ENCODE results near the gene TCF3. TPM values are rescaled to one million over a fixed set of nuclear protein-coding genes. Genes with fewer than 3 reads are reported as not detected.

TCF3 gene
- polyA plus RNA-seq, 3 donors: 2.4 to 36.2 (median 3.3) TPM

DNA sequence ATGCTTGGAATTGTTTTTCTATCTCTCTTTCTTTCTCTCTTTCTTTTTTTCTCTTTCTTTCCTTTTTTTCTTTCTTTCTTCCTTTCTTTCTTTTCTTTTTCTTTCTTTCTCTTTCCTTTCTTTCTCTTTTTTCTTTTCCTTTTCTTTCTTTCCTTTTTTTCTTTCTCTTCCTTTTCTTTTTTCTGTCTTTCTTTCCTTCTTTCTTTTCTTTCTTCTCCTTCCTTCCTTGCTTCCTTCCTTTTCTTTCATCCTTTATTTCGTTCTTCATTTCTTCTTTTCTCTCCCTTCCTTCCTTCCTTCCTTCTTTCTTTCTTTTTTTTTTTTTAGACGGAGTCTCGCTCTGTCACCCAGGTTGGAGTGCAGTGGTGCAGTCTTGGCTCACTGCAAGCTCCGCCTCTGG, 82.4 kb downstream of the TCF3 start:
- Mint-ChIP-seq H3K27ac (peak overlapping the region in 1 of 7 donors; percentile 18), H3K4me1 (peaks cover 3% of the 10 kb centered on the region), H3K36me3 (peaks cover 0 to 4% of the 10 kb centered on the region in 2 donors), H3K27me3 (ENCODE audit: low read depth in 3 of 3) (peaks cover 15 to 55% (median 31%) of the 10 kb centered on the region in 3 donors), H3K4me3 (peak overlapping the region; percentile 39 to 67), H3K9me3 (peaks cover 0 to 3% (median 1%) of the 10 kb centered on the region in 7 donors)
- Histone ChIP-seq H3K9ac (ENCODE audit: insufficient read depth, low read length, poor library complexity, severe bottlenecking) (no peak overlapping the region), H3K4me2 (replicated peaks; ENCODE audit: extremely low read depth, low read length, poor library complexity, severe bottlenecking) (no peak overlapping the region), H3K27me3 (ENCODE audit: control insufficient read depth in 2 of 2, insufficient read depth in 2 of 2, low read length in 2 of 2) (peaks cover 3 to 27% of the 10 kb centered on the region in 2 donors), H3K79me2 (ENCODE audit: insufficient read depth, low read length) (no peaks in the 10 kb centered on the region), H3K4me1 (ENCODE audit: control insufficient read depth in 1 of 2, insufficient read depth in 2 of 2, low read length in 2 of 2) (peaks cover 7 to 15% of the 10 kb centered on the region in 2 donors), H3K9me3 (replicated peaks in 1 of 2; ENCODE audit: control insufficient read depth in 1 of 2, insufficient read depth in 1 of 2, low read length in 2 of 2) (no peaks in the 10 kb centered on the region), H3K4me3 (replicated peaks in 1 of 3; ENCODE audit: low read depth in 2 of 3, low read length in 3 of 3) (no peak overlapping the region), H3K27ac (ENCODE audit: low read depth in 1 of 2, low read length in 2 of 2) (no peak overlapping the region), H2AFZ (ENCODE audit: insufficient read depth, low read depth, low read length, poor library complexity, severe bottlenecking) (no peak overlapping the region), H3K36me3 (replicated peaks in 1 of 2; ENCODE audit: control insufficient read depth in 1 of 2, insufficient read depth in 2 of 2, low read length in 2 of 2) (no peaks in the 10 kb centered on the region), H4K20me1 (ENCODE audit: insufficient read depth, low read length) (no peaks in the 10 kb centered on the region)
- DNase-seq: no peak
- 50% methylated on average over 2 of the region's 4 CpGs for WGBS (ENCODE audit: insufficient coverage)
- intact Hi-C loops (cut with micrococcal nuclease): loop anchor here in 1 of 2 donors (5.0 kb wide), 2 partner anchors 78 to 242 kb away; partner anchors contain the start of genes ATP8B3, PCSK4 and REEP6
- peak; percentile 17 for TF ChIP-seq CTCF (IDR thresholded peaks at IDR 0.05)

DNA sequence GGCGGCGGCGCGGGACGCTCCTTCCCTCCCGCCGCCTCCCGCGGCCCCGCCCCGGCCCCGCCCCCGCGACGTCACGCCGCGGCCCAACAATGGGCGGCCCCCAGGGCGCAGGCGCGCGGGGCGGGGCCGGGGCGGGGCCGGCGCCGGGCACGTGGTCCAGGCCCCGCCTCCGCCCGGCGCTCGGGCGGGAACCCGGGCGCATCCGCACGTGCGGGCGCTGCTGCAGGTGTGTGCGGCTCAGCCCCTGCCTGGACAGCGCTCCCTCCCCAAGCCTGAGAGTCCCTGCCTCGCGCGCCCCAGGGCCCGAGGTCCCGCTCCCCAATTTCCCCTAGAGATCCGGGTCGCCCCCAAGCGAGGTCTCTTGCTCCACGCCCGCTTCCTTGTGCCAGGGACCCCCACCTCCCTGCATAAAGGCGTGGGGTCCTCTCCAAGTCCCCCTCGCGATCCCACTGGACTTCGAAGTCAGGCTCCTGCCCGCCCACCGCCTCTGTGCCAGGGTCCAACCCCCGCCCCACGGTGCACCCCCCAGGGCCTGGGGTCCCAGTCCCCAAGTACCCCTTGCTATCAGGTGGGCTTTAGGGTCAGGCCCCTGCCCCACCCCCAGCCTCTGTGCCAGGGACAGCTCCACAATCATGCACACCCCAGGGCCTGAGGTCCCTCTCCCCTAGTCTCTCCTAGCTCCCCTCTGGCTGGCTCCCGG, 83.9 kb downstream of the TCF3 start, which contains the start of gene MEX3D:
Gene MEX3D (minus strand): TSS at position 6 of the 700 bp plus-strand sequence. CDS start 267 bp downstream, outside the sequence.
- peaks cover 0 to 4% of the 10 kb centered on the region in 2 donors for H3K36me3 Mint-ChIP-seq
- peak within 1 kb of the TSS; percentile 64 to 82 for H3K4me3 Mint-ChIP-seq
- Histone ChIP-seq H3K9me3 (replicated peaks in 1 of 2; ENCODE audit: control insufficient read depth in 1 of 2, insufficient read depth in 1 of 2, low read length in 2 of 2) (no peaks in the 10 kb centered on the region), H3K4me2 (replicated peaks; ENCODE audit: extremely low read depth, low read length, poor library complexity, severe bottlenecking) (peak within 1 kb of the TSS; percentile 76), H3K4me1 (ENCODE audit: control insufficient read depth in 1 of 2, insufficient read depth in 2 of 2, low read length in 2 of 2) (peaks cover 7 to 15% of the 10 kb centered on the region in 2 donors), H3K4me3 (replicated peaks in 1 of 3; ENCODE audit: low read depth in 2 of 3, low read length in 3 of 3) (peak within 1 kb of the TSS in 2 of 3 experiments; percentile 7 to 70), H3K36me3 (replicated peaks in 1 of 2; ENCODE audit: control insufficient read depth in 1 of 2, insufficient read depth in 2 of 2, low read length in 2 of 2) (no peaks in the 10 kb centered on the region), H2AFZ (ENCODE audit: insufficient read depth, low read depth, low read length, poor library complexity, severe bottlenecking) (peak within 1 kb of the TSS; percentile 61), H3K9ac (ENCODE audit: insufficient read depth, low read length, poor library complexity, severe bottlenecking) (no peak within 1 kb of the TSS), H3K79me2 (ENCODE audit: insufficient read depth, low read length) (no peaks in the 10 kb centered on the region), H4K20me1 (ENCODE audit: insufficient read depth, low read length) (no peaks in the 10 kb centered on the region), H3K27me3 (ENCODE audit: control insufficient read depth in 2 of 2, insufficient read depth in 2 of 2, low read length in 2 of 2) (peaks cover 3 to 27% of the 10 kb centered on the region in 2 donors), H3K27ac (ENCODE audit: low read depth in 1 of 2, low read length in 2 of 2) (no peak within 1 kb of the TSS)
- DNase-seq: peak; percentile 45 to 79 (median 70)
- TF ChIP-seq CTCF (IDR thresholded peaks at IDR 0.05): no peak
- 8% methylated on average over 58 of the region's 63 CpGs for WGBS (ENCODE audit: insufficient coverage)
- H3K9me3 Mint-ChIP-seq: peaks cover 0 to 8% (median 3%) of the 10 kb centered on the region in 7 donors
- H3K4me1 Mint-ChIP-seq: peaks cover 3% of the 10 kb centered on the region
- peak within 1 kb of the TSS in 1 of 7 donors; percentile 71 for H3K27ac Mint-ChIP-seq
- peaks cover 18 to 64% (median 36%) of the 10 kb centered on the region in 3 donors for H3K27me3 Mint-ChIP-seq (ENCODE audit: low read depth in 3 of 3)
- intact Hi-C loops (cut with micrococcal nuclease): loop anchor here in 1 of 2 donors (5.0 kb wide), 2 partner anchors 76 to 244 kb away; partner anchors contain the start of genes ATP8B3, PCSK4 and REEP6
